Gastrocnemius medialis (tissue), 4 donors: Measurements from ENCODE around the gene GNB1L. TPM values are rescaled to one million over a fixed set of nuclear protein-coding genes. Genes with fewer than 3 reads are reported as not detected.
A peak's percentile ranks its signal among the peaks of the same experiment; 100 is the strongest.

ENCODE experiments used
- ATAC-seq, 2 donors: fragments of 150-250 bp; one replicate each; pipeline ENCODE4 v1.9.1; 2016
- DNase-seq, 2 donors: peaks; one replicate each; pipeline ENCODE4 v3.0.0-alpha.2; 2019
- H3K27ac ChIP-seq, 4 donors: fragments of 200-600 bp; sonication (generic); 1 replicate in 1 of 4; 2 replicates in 3 of 4; pipeline ENCODE4 v1.5.1; 2016 to 2018; ENCODE audit warnings: mild to moderate bottlenecking in 2 of 4, moderate library complexity in 1 of 4
- H3K27me3 ChIP-seq, 3 donors: fragments of 200-600 bp; sonication (generic) in 2 of 3; 1 replicate in 1 of 3; 2 replicates in 2 of 3; pipeline versions ENCODE4 v1.5.1 to v1.6.0; 2016 to 2019; ENCODE audit warnings: mild to moderate bottlenecking in 1 of 3, moderate library complexity in 1 of 3
- H3K36me3 ChIP-seq, 2 donors: fragments of 200-600 bp; sonication (generic) in 1 of 2; one replicate each; pipeline ENCODE4 v1.5.1; 2017 to 2018
- H3K4me1 ChIP-seq, 2 donors: fragments of 200-600 bp; sonication (generic) in 1 of 2; one replicate each; pipeline ENCODE4 v1.5.1; 2016 to 2017; ENCODE audit warnings: mild to moderate bottlenecking in 2 of 2
- H3K4me3 ChIP-seq, 4 donors: fragments of 200-600 bp; sonication (generic) in 3 of 4; 1 replicate in 1 of 4; 2 replicates in 3 of 4; pipeline ENCODE4 v1.5.1; 2016 to 2019; ENCODE audit warnings: mild to moderate bottlenecking in 2 of 4
- H3K9me3 ChIP-seq, 3 donors: fragments of 200-600 bp; sonication (generic) in 2 of 3; 1 replicate in 1 of 3; 2 replicates in 2 of 3; pipeline ENCODE4 v1.5.1; 2016 to 2019
- CTCF ChIP-seq, 5 experiments: fragments of 450-650 bp in 3 of 5; fragments of 200-600 bp in 2 of 5; sonication (generic) in 2 of 5; IDR thresholded peaks in 4 of 5; conservative IDR thresholded peaks in 1 of 5; 1 replicate in 4 of 5; 2 replicates in 1 of 5; pipeline ENCODE4 v1.5.1; 2016 to 2019; ENCODE audit warnings: antibody characterized with exemption in 5 of 5, mild to moderate bottlenecking in 3 of 5, moderate library complexity in 3 of 5
- POLR2A ChIP-seq, 2 donors: fragments of 450-650 bp; IDR thresholded peaks; one replicate each; pipeline ENCODE4 v1.6.1; 2017; ENCODE audit warnings: antibody characterized with exemption in 2 of 2, mild to moderate bottlenecking in 2 of 2, moderate library complexity in 2 of 2
- in situ Hi-C, 4 donors: fragments of 200-750 bp; cut with MboI; loops; one replicate each; pipeline versions ENCODE4 v1.15.0 to v1.8.0; 2017; ENCODE audit warnings: low sequenced_read_pairs in 4 of 4
- intact Hi-C: fragments of 100-400 bp; cut with DNase I; formaldehyde crosslinking; loops from one replicate; pipeline ENCODE4 v1.15.1; 2023; ENCODE audit warnings: low total_unique reads
- total RNA-seq, 4 donors: library from RNA; depleted of rRNA; stranded (reverse); fragments of >200 nt; gene quantifications; one replicate each; pipeline versions ENCODE4 v1.1.0 to v1.2.3, GENCODE V29; 2016

The GNB1L gene
- total RNA-seq, 4 donors from 2014 or later, result 4.4 to 9.6 (median 6.7) TPM

- in situ Hi-C loops (no loop called here), intact Hi-C loops (loop anchor here (5.0 kb wide), 2 partner anchors 104 to 456 kb away; partner anchors contain the start of genes CLTCL1, GNB1L and RTL10)
- Histone ChIP-seq H3K27me3 (no peaks in the 10 kb centered on the region), H3K4me3 (no peak overlapping the region), H3K9me3 (no peaks in the 10 kb centered on the region), H3K27ac (peak overlapping the region in 1 of 4 donors; percentile 61), H3K36me3 (no peaks in the 10 kb centered on the region), H3K4me1 (peaks cover 19 to 36% of the 10 kb centered on the region in 2 donors)
- ATAC-seq, result no peak
- no peak for DNase-seq
- TF ChIP-seq POLR2A (IDR thresholded peaks at IDR 0.05), result no peak
- no peak for TF ChIP-seq CTCF (IDR thresholded peaks at IDR 0.05 in 4 of 5, conservative IDR thresholded peaks at IDR 0.05 in 1 of 5)
Observed at GRCh38 chr22:19748139-19748538, 106.5 kb downstream of the GNB1L start.

DNA sequence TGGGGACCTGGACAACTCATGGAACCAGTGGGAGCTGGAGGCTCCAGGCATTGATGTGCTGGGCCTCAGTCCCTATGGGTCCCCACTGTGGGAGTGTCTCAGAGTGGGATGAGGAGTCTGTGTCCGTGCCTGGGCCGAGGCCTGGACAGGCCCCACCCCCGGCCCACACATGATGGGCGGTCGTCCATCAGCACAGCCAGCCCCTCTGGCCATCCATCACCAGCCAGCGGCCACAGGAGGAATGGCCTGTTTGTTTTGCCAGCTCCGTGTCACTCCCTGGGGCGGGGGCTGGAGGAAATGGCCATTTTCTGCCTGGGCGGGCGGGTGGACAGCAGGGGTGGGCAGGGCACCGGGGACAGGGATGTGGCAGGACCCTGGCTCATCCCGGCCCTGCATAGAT lies 107.1 kb downstream of the GNB1L start:
- in situ Hi-C loops (no loop called here), intact Hi-C loops (loop anchor here (5.0 kb wide), 2 partner anchors 105 to 455 kb away; partner anchors contain the start of genes CLTCL1, GNB1L and RTL10)
- ATAC-seq (no peak), DNase-seq (no peak)
- Histone ChIP-seq H3K27ac (no peak overlapping the region), H3K36me3 (no peaks in the 10 kb centered on the region), H3K4me1 (peaks cover 19 to 36% of the 10 kb centered on the region in 2 donors), H3K9me3 (no peaks in the 10 kb centered on the region), H3K27me3 (no peaks in the 10 kb centered on the region), H3K4me3 (no peak overlapping the region)
- TF ChIP-seq CTCF (IDR thresholded peaks at IDR 0.05 in 4 of 5, conservative IDR thresholded peaks at IDR 0.05 in 1 of 5) (no peak), POLR2A (IDR thresholded peaks at IDR 0.05) (no peak)

DNA sequence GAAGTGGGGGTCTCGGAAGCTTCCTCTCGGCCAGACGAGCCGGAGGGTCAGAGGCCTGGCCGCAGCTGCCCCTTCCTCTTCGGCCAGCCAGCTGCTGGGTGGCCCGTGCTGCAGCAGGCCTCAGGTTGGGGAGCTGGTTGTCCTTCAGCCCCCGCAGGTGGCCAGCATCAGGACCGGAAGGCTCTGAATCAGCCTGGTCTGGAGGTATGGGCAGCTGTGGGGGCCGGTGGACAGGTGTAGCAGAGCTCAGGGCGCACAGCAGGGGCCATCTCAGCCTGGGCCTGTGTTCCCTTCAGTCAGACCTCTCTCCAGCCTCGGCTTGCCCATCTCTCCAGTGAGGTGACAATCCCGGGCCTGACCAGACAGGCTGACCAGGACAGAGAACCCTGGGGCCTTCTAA lies 107.9 kb downstream of the GNB1L start:
- Histone ChIP-seq H3K4me3 (no peak overlapping the region), H3K27me3 (no peaks in the 10 kb centered on the region), H3K27ac (peak overlapping the region; percentile 85 to 98 (median 90)), H3K9me3 (no peaks in the 10 kb centered on the region), H3K4me1 (peaks cover 19 to 36% of the 10 kb centered on the region in 2 donors), H3K36me3 (no peaks in the 10 kb centered on the region)
- in situ Hi-C loops, result no loop called here
- DNase-seq (no peak), ATAC-seq (no peak)
- TF ChIP-seq CTCF (IDR thresholded peaks at IDR 0.05 in 4 of 5, conservative IDR thresholded peaks at IDR 0.05 in 1 of 5), result no peak
- no peak for TF ChIP-seq POLR2A (IDR thresholded peaks at IDR 0.05)
- intact Hi-C loops, result loop anchor here (5.0 kb wide), 2 partner anchors 106 to 454 kb away; partner anchors contain the start of genes CLTCL1, GNB1L and RTL10

- Histone ChIP-seq H3K4me3 (peak overlapping the region in 1 of 4 donors; percentile 2), H3K36me3 (no peaks in the 10 kb centered on the region), H3K27me3 (no peaks in the 10 kb centered on the region), H3K9me3 (no peaks in the 10 kb centered on the region), H3K4me1 (peaks cover 19 to 36% of the 10 kb centered on the region in 2 donors), H3K27ac (peak overlapping the region; percentile 85 to 98 (median 90))
- intact Hi-C loops, result loop anchor here (1.0 to 5.0 kb wide), 3 partner anchors 107 to 453 kb away; partner anchors contain the start of genes CLTCL1, GNB1L and RTL10
- peak; percentile 97 to 99 for DNase-seq
- ATAC-seq, result peak; percentile 86 to 88
- in situ Hi-C loops, result no loop called here
- peak; percentile 55 to 57 for TF ChIP-seq POLR2A (IDR thresholded peaks at IDR 0.05)
- TF ChIP-seq CTCF (IDR thresholded peaks at IDR 0.05 in 4 of 5, conservative IDR thresholded peaks at IDR 0.05 in 1 of 5), result peak in 1 of 5 experiments; percentile 47
Observed at GRCh38 chr22:19745155-19746101, 109.2 kb downstream of the GNB1L start.
